Heart right ventricle (tissue), 16 donors: ENCODE measurements around the gene DEAF1. TPM values are rescaled to one million over a fixed set of nuclear protein-coding genes. Genes with fewer than 3 reads are reported as not detected.

ENCODE experiments used
- ATAC-seq, 8 donors: fragments of 200-7000 bp; cut with Tn5 transposase; one replicate each; pipeline ENCODE4 v1.9.1; 2020; ENCODE audit warnings: mild to moderate bottlenecking in 8 of 8, moderate library complexity in 8 of 8, moderate number of reproducible peaks in 1 of 8
- DNase-seq, 2 donors: peaks; one replicate each; pipeline ENCODE4 v3.0.0-alpha.2; 2020
- H3K27ac ChIP-seq, 10 donors: fragments of 200-600 bp; sonication (generic) in 2 of 10; one replicate each; pipeline versions ENCODE4 v1.5.0 to v1.8.0; 2020 to 2022; ENCODE audit warnings: mild to moderate bottlenecking in 3 of 10
- H3K27me3 ChIP-seq, 7 donors: fragments of 200-600 bp; one replicate each; pipeline ENCODE4 v1.8.0; 2021 to 2022; ENCODE audit warnings: mild to moderate bottlenecking in 2 of 7
- H3K36me3 ChIP-seq, 9 donors: fragments of 200-600 bp; sonication (generic) in 1 of 9; one replicate each; pipeline versions ENCODE4 v1.5.0 to v1.8.0; 2020 to 2022; ENCODE audit warnings: mild to moderate bottlenecking in 2 of 9
- H3K4me1 ChIP-seq, 9 donors: fragments of 200-600 bp; sonication (generic) in 1 of 9; one replicate each; pipeline versions ENCODE4 v1.5.0 to v1.8.0; 2020 to 2022; ENCODE audit warnings: mild to moderate bottlenecking in 4 of 9
- H3K4me3 ChIP-seq, 10 donors: fragments of 200-600 bp; sonication (generic) in 2 of 10; one replicate each; pipeline versions ENCODE4 v1.5.0 to v1.8.0; 2020 to 2022; ENCODE audit warnings: mild to moderate bottlenecking in 7 of 10, moderate library complexity in 2 of 10
- H3K9me3 ChIP-seq, 11 donors: fragments of 200-600 bp in 10 of 11; sonication (generic) in 2 of 11; one replicate each; pipeline versions ENCODE4 v1.5.0 to v1.8.0; 2013 to 2022; ENCODE audit warnings: mild to moderate bottlenecking in 2 of 11, control low read depth in 1 of 11, moderate library complexity in 1 of 11
- WGBS, 2 donors: extraction: QIAGEN DNeasy Blood & Tissue Kit; methylation state at CpG; one replicate each; pipeline ENCODE4 v1.1.7; 2013; ENCODE audit warnings: inconsistent platforms in 1 of 2; 5-methylcytosine and 5-hydroxymethylcytosine counted together
- intact Hi-C, 10 donors: fragments of 100-400 bp; cut with DNase I; formaldehyde crosslinking; loops; one replicate each; pipeline versions ENCODE4 v1.11.1 to v1.14.2; 2022
- polyA plus RNA-seq, 2 donors: library from polyadenylated mRNA; stranded (reverse); fragments of 200-250 nt; gene quantifications; one replicate each; pipeline ENCODE4 v1.2.3, GENCODE V29; 2013
- total RNA-seq, 10 donors: library from RNA; stranded (reverse); fragmentation: NEBNext Ultra II Directional in 3 of 10; extraction: Animal tissue kit (Norgen Biotek cat#: 25700) in 3 of 10; gene quantifications; one replicate each; pipeline versions ENCODE4 v1.2.1 to v1.2.4, GENCODE V29; 2021 to 2023
- TF ChIP-seq, protein P1 (sequence below), 9 donors: fragments of 200-600 bp; sonication (generic) in 2 of 9; IDR thresholded peaks; one replicate each; pipeline versions ENCODE4 v1.5.0 to v1.8.0; 2021 to 2022; ENCODE audit warnings: antibody characterized with exemption in 9 of 9, mild to moderate bottlenecking in 5 of 9, moderate library complexity in 1 of 9
- donor health status: Arrhythmogenic right ventricular cardiomyopathy.
- donor health status: ischemic (EF 13 %, LVEDD 7.1; RV severe dilation, severe dysfunction).
- donor health status: healthy with polysubstance abuse.
- donor health status: DM: no; HTN: yes; CAD: no.
- donor health status: DM: no; HTN: no; CAD: no.
- donor health status: ischemic (EF 25% LVEDD 6.9; RV normal size, moderate dysfunction).
- donor health status: ischemic (EF 25% LVEDD 5.7; RV mildly dilated, moderate dysfunction).
- donor health status: healthy.
- donor health status: DM: yes; HTN: yes; CAD: no.
- donor health status: Ischemic cardiomyopathy.
- donor health status: ischemic (EF 35%, LVEDD 5.7; RV mildly dilated, moderate dysfunction).
- donor health status: nonischemic (EF 11% LVEDD 7.7; RV severe dilation, severe dysfunction).
- donor health status: DM: yes; HTN: yes; CAD: no.
- donor health status: PGD.
- donor health status: ischemic (EF 29% LVEDD 5.4; RV normal size, mild dysfunction).
- donor health status: nonischemic (EF 23%, LVEDD 6.1; RV moderate dilation, normal function).

The DEAF1 gene
- total and polyA plus RNA-seq, 12 donors, result 11.0 to 39.9 (median 17.0) TPM

GRCh38 chr11:721247-721740 lies 26.3 kb upstream of the DEAF1 start:
- TF ChIP-seq, protein P1, sequence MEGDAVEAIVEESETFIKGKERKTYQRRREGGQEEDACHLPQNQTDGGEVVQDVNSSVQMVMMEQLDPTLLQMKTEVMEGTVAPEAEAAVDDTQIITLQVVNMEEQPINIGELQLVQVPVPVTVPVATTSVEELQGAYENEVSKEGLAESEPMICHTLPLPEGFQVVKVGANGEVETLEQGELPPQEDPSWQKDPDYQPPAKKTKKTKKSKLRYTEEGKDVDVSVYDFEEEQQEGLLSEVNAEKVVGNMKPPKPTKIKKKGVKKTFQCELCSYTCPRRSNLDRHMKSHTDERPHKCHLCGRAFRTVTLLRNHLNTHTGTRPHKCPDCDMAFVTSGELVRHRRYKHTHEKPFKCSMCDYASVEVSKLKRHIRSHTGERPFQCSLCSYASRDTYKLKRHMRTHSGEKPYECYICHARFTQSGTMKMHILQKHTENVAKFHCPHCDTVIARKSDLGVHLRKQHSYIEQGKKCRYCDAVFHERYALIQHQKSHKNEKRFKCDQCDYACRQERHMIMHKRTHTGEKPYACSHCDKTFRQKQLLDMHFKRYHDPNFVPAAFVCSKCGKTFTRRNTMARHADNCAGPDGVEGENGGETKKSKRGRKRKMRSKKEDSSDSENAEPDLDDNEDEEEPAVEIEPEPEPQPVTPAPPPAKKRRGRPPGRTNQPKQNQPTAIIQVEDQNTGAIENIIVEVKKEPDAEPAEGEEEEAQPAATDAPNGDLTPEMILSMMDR (IDR thresholded peaks at IDR 0.05), result no peak
- ATAC-seq, result no peak
- 24 to 34% methylated on average over 28 of the region's 28 CpGs for WGBS, 2 donors
- H3K36me3 ChIP-seq, result no peaks in the 10 kb centered on the region
- H3K9me3 ChIP-seq, result no peaks in the 10 kb centered on the region
- peaks cover 4 to 36% (median 19%) of the 10 kb centered on the region in 9 donors for H3K4me1 ChIP-seq
- peaks cover 28 to 71% (median 65%) of the 10 kb centered on the region in 7 donors for H3K27me3 ChIP-seq
- DNase-seq, result no peak
- peak overlapping the region in 3 of 10 donors; percentile 5 to 30 (median 22) for H3K4me3 ChIP-seq
- intact Hi-C loops, result loop anchor here in 6 of 10 donors (5.0 to 10.0 kb wide), 4 partner anchors 56 to 169 kb away; no protein-coding TSS in a partner anchor
- H3K27ac ChIP-seq, result no peak overlapping the region

GRCh38 chr11:720642-721246 lies 25.7 kb upstream of the DEAF1 start:
- WGBS, 2 donors, result 5% methylated on average over 42 to 52 of the region's 53 CpGs
- ATAC-seq (peak in 2 of 8 donors; percentile 18 to 52), DNase-seq (no peak)
- Histone ChIP-seq H3K36me3 (no peaks in the 10 kb centered on the region), H3K4me1 (peaks cover 0 to 31% (median 14%) of the 10 kb centered on the region in 9 donors), H3K9me3 (peaks cover 0 to 1% (median 0%) of the 10 kb centered on the region in 11 donors), H3K4me3 (peak overlapping the region in 3 of 10 donors; percentile 5 to 30 (median 22)), H3K27me3 (peaks cover 26 to 65% (median 59%) of the 10 kb centered on the region in 7 donors), H3K27ac (no peak overlapping the region)
- TF ChIP-seq, protein P1 (IDR thresholded peaks at IDR 0.05), result no peak
- intact Hi-C loops, result loop anchor here in 6 of 10 donors (5.0 to 10.0 kb wide), 4 partner anchors 56 to 168 kb away; no protein-coding TSS in a partner anchor

- DNase-seq, result no peak
- Histone ChIP-seq H3K36me3 (no peaks in the 10 kb centered on the region), H3K27me3 (peaks cover 21 to 59% (median 53%) of the 10 kb centered on the region in 7 donors), H3K4me1 (peaks cover 0 to 26% (median 10%) of the 10 kb centered on the region in 9 donors), H3K4me3 (peak overlapping the region in 2 of 10 donors; percentile 5 to 22), H3K9me3 (peaks cover 0 to 8% (median 0%) of the 10 kb centered on the region in 11 donors), H3K27ac (no peak overlapping the region)
- 60 to 62% methylated on average over 35 of the region's 35 CpGs for WGBS, 2 donors
- intact Hi-C loops, result loop anchor here in 6 of 10 donors (5.0 to 10.0 kb wide), 4 partner anchors 55 to 168 kb away; no protein-coding TSS in a partner anchor
- TF ChIP-seq, protein P1 (IDR thresholded peaks at IDR 0.05), result no peak
- ATAC-seq, result no peak
These were observed 25.1 kb upstream of the DEAF1 start for GRCh38 chr11:720017-720641.

DNA sequence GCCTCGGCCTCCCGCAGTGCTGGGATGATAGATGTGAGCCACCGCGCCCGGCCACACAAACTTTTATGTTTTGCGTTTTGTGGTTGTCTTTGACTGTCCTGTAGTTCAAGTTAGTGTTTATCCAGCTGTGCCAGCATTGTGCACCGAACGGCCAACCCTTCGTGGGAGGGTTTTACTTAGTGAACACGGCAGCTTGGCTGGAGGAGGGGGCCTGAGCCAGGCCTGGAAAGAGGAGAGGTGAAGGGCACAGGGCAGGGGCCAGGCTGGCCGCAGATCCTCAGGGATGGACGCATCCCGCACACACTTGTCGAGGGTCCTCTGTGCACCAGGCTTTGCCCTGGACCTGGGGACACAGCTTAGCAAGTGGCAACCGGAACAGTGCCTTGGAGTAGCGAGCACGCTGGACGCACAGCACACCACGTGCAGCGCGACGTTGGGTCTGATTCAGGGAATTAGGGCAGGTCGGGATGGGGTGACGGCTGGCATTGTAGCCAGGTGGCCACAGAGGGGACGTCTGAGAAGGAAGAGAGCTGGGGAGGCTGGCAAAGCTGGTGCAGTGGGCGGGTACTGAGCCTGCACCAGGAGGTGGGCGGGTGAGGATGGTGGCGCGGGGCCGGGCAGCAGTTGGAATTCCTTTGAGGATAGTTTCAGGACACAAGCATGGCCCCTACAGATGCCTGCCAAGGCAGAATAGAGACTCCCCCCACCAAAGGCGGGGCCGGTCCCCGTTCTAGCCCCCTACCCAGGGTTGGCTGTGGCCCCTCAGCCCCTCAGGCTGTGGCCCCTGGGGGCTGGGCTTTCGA lies 24.4 kb upstream of the DEAF1 start:
- 82 to 83% methylated on average over 34 of the region's 34 CpGs for WGBS, 2 donors
- DNase-seq, result no peak

More for the DNA sequence above, 24.4 kb upstream of the DEAF1 start:
- intact Hi-C loops, result loop anchor here in 6 of 10 donors (5.0 to 10.0 kb wide), 4 partner anchors 55 to 167 kb away; no protein-coding TSS in a partner anchor
- H3K4me1 ChIP-seq, result peaks cover 0 to 26% (median 10%) of the 10 kb centered on the region in 9 donors
- H3K9me3 ChIP-seq, result peaks cover 0 to 14% (median 0%) of the 10 kb centered on the region in 11 donors
- no peak for ATAC-seq
- H3K4me3 ChIP-seq, result no peak overlapping the region
- TF ChIP-seq, protein P1 (IDR thresholded peaks at IDR 0.05), result no peak
- no peaks in the 10 kb centered on the region for H3K36me3 ChIP-seq
- H3K27me3 ChIP-seq, result peaks cover 21 to 52% (median 46%) of the 10 kb centered on the region in 7 donors
- no peak overlapping the region for H3K27ac ChIP-seq
